Ectodermal cell (in vitro differentiated cells): ENCODE data around the gene MAP3K14.

ENCODE experiments used
- H3K27ac ChIP-seq: 2 replicates; pipeline ENCODE4 v1.7.0; 2013; ENCODE audit warnings: mild to moderate bottlenecking, low read depth, low read length; ENCODE audit not compliant: insufficient read depth, poor library complexity, severe bottlenecking
- H3K27me3 ChIP-seq: 2 replicates; pipeline ENCODE4 v1.7.0; 2013; ENCODE audit warnings: mild to moderate bottlenecking, low read length; ENCODE audit not compliant: insufficient read depth, control insufficient read depth, poor library complexity, severe bottlenecking
- H3K36me3 ChIP-seq: one replicate; pipeline ENCODE4 v1.7.0; 2013; ENCODE audit warnings: low read length; ENCODE audit not compliant: control insufficient read depth, insufficient read depth
- H3K4me1 ChIP-seq: one replicate; pipeline ENCODE4 v1.7.0; 2013; ENCODE audit warnings: low read length; ENCODE audit not compliant: control insufficient read depth, insufficient read depth
- H3K4me3 ChIP-seq: 2 replicates; pipeline ENCODE4 v1.7.0; 2013; ENCODE audit warnings: low read depth, low read length, control low read depth; ENCODE audit not compliant: insufficient read depth
- H3K9me3 ChIP-seq: 2 replicates; pipeline ENCODE4 v1.7.0; 2013; ENCODE audit warnings: mild to moderate bottlenecking, low read length, moderate library complexity; ENCODE audit not compliant: control insufficient read depth
- WGBS, 2 experiments: methylation state at CpG; one replicate each; pipeline ENCODE4 v1.1.7; 2013; ENCODE audit warnings: missing lambda C conversion rate in 2 of 2; 5-methylcytosine and 5-hydroxymethylcytosine counted together

The MAP3K14 gene

GRCh38 chr17:45338996-45339535, 22.2 kb upstream of the MAP3K14 start:
- Histone ChIP-seq H3K9me3 (no peaks in the 10 kb centered on the region), H3K4me1 (peaks cover 5% of the 10 kb centered on the region), H3K36me3 (no peaks in the 10 kb centered on the region), H3K27ac (no peak overlapping the region), H3K4me3 (no peak overlapping the region), H3K27me3 (no peaks in the 10 kb centered on the region)
- WGBS, 2 experiments: 90 to 91% methylated on average over 8 of the region's 8 CpGs

DNA sequence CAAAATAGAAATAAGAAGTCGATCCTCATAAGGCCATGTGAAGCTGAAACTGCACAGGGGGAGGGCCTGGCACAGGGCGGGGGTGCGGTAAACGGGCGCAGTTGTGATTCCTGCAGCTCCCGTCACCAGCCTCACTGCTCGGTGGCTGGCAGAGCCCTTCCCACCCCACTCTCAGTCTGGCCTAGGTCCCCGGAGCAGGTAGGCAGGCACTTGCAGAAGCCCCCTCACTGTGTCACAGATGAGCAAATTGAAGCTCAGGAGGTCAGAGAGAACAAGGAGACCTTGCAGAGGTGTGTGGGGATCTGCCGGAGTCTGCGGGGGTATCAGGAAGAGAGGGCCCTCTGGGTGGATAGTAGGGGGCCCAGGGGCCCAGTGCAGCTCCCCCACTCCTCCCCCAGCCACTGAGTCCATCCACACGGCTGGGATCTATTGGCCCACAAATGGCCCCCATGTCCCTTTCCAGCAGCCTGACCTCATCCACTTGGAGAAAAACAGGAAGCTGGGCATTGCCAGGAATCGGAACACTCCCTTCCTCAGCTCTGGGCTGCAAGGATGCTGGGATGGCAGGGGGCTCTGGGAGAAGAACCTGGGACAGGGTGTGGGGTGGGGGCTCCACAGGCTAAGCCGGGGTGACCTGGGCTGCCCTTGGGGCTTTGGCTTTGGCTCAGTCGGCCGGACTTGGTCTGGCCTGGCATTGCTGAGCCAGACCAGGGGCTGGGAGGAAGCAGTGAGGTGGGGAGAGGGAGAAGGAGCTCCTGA, 21.4 kb upstream of the MAP3K14 start:
- 91 to 92% methylated on average over 15 of the region's 15 CpGs for WGBS, 2 experiments
- Histone ChIP-seq H3K4me3 (no peak overlapping the region), H3K4me1 (peaks cover 6% of the 10 kb centered on the region), H3K36me3 (no peaks in the 10 kb centered on the region), H3K27me3 (no peaks in the 10 kb centered on the region), H3K27ac (no peak overlapping the region), H3K9me3 (no peaks in the 10 kb centered on the region)

- no peak overlapping the region for H3K27ac ChIP-seq
- peaks cover 6% of the 10 kb centered on the region for H3K4me1 ChIP-seq
- no peaks in the 10 kb centered on the region for H3K9me3 ChIP-seq
- H3K4me3 ChIP-seq: no peak overlapping the region
- H3K36me3 ChIP-seq: no peaks in the 10 kb centered on the region
- H3K27me3 ChIP-seq: no peaks in the 10 kb centered on the region
- 89 to 91% methylated on average over 9 of the region's 9 CpGs for WGBS, 2 experiments
Measured at GRCh38 chr17:45336390-45337182, 19.8 kb upstream of the MAP3K14 start.

- Histone ChIP-seq H3K4me3 (no peak overlapping the region), H3K36me3 (no peaks in the 10 kb centered on the region), H3K9me3 (no peaks in the 10 kb centered on the region), H3K27me3 (no peaks in the 10 kb centered on the region), H3K27ac (no peak overlapping the region), H3K4me1 (peaks cover 6% of the 10 kb centered on the region)
- WGBS, 2 experiments: 92 to 94% methylated on average over 5 of the region's 5 CpGs
Measured at GRCh38 chr17:45335721-45336120, 18.9 kb upstream of the MAP3K14 start.

GRCh38 chr17:45334701-45335677, 18.2 kb upstream of the MAP3K14 start:
- Histone ChIP-seq H3K9me3 (no peaks in the 10 kb centered on the region), H3K27ac (no peak overlapping the region), H3K4me3 (no peak overlapping the region), H3K27me3 (no peaks in the 10 kb centered on the region), H3K36me3 (no peaks in the 10 kb centered on the region), H3K4me1 (peaks cover 6% of the 10 kb centered on the region)
- WGBS, 2 experiments: 92 to 94% methylated on average over 11 of the region's 11 CpGs

DNA sequence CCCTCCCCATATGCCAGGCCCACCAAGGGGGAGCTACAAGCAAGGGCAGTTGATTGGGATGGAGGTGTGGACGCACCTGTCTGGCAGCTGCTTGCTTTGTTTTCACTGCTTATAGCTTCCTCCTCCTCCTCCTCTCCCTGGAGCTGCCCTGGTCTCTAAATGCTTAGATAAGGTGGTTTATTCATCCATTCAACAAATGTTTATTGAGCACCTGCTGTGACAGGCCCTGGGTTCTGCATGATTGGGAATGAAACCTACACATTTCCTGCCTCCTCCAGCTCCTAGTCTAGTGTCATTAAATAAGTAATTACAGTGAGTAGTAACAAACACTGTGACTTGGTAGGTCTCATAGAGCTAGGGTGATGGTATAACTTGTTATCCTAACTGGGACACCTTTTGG, 17.4 kb upstream of the MAP3K14 start:
- Histone ChIP-seq H3K36me3 (no peaks in the 10 kb centered on the region), H3K4me3 (no peak overlapping the region), H3K27ac (no peak overlapping the region), H3K9me3 (no peaks in the 10 kb centered on the region), H3K4me1 (peaks cover 6% of the 10 kb centered on the region), H3K27me3 (no peaks in the 10 kb centered on the region)
- 77% methylated on average over 1 of the region's 1 CpG; no CpG with 5 or more reads in 1 of the 2 experiments for WGBS, 2 experiments

DNA sequence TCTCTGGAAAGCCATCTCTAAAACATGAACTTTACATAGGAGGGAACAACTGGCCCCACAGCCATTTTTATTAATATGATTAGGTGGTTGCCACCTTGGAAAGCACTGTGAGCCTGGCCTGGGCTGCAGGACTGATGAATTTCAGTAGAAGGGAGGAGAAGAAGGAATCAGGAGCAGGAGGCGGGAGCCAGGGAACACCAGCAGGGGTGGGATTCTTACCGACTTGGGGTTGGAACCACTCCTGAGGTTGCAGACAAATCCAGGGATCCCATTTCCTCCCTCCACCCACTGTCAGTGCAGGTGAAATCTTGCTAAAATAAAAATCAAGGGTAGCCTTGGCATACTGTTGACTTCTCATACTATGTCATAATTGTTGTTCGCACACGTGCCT, 16.9 kb upstream of the MAP3K14 start:
- Histone ChIP-seq H3K4me3 (no peak overlapping the region), H3K4me1 (peaks cover 6% of the 10 kb centered on the region), H3K27ac (no peak overlapping the region), H3K27me3 (no peaks in the 10 kb centered on the region), H3K36me3 (no peaks in the 10 kb centered on the region), H3K9me3 (no peaks in the 10 kb centered on the region)
- 87 to 91% methylated on average over 4 of the region's 4 CpGs for WGBS, 2 experiments

- Histone ChIP-seq H3K4me3 (no peak overlapping the region), H3K9me3 (no peaks in the 10 kb centered on the region), H3K4me1 (peaks cover 6% of the 10 kb centered on the region), H3K27ac (no peak overlapping the region), H3K36me3 (no peaks in the 10 kb centered on the region), H3K27me3 (no peaks in the 10 kb centered on the region)
- WGBS, 2 experiments: 79 to 82% methylated on average over 4 of the region's 4 CpGs
Measured at GRCh38 chr17:45332989-45333701, 16.3 kb upstream of the MAP3K14 start.

DNA sequence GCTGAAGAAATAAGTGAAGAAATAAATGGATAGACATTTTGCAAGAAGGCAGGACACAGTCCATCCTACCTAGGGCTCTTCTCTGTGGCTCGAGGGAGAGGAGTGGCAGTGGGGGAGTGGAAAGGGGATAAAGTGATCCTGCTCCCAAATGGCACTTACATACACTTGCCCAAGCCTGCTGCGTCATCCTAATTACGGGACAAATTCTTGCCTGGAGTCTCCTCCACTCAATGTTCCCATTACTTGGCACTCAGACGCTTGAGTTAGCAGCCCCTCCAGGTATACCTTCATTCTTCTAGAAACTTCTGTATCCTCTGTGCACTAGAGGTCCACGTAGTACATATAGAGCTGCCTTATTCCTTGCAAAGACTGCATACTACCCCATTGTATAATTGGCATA, 15.7 kb upstream of the MAP3K14 start:
- H3K36me3 ChIP-seq: no peaks in the 10 kb centered on the region
- H3K4me3 ChIP-seq: no peak overlapping the region
- no peak overlapping the region for H3K27ac ChIP-seq
- no peaks in the 10 kb centered on the region for H3K27me3 ChIP-seq
- no peaks in the 10 kb centered on the region for H3K9me3 ChIP-seq
- WGBS, 2 experiments: 86 to 89% methylated on average over 5 of the region's 5 CpGs
- peaks cover 6% of the 10 kb centered on the region for H3K4me1 ChIP-seq
